Hepatocyte (in vitro differentiated cells): Measurements from ENCODE around the gene IGSF5.

Experiments used
- CTCF ChIP-seq: fragments of 200-600 bp; sonication (generic); IDR thresholded peaks from 2 replicates; pipeline ENCODE4 v1.5.1; 2016; ENCODE audit warnings: antibody characterized with exemption, mild to moderate bottlenecking; ENCODE audit not compliant: poor library complexity
- EZH2 ChIP-seq: fragments of 200-600 bp; sonication (generic); IDR thresholded peaks from 2 replicates; pipeline ENCODE4 v1.6.1; 2016; ENCODE audit warnings: antibody characterized with exemption, mild to moderate bottlenecking, borderline replicate concordance
- EZH2phosphoT487 ChIP-seq: fragments of 200-600 bp; sonication (generic); IDR thresholded peaks from one replicate; pipeline ENCODE4 v1.6.1; 2018; ENCODE audit warnings: antibody characterized with exemption, mild to moderate bottlenecking, low read depth, moderate library complexity; ENCODE audit not compliant: unreplicated experiment, severe bottlenecking

- TF ChIP-seq CTCF (no peak), EZH2phosphoT487 (no peak), EZH2 (no peak)
These were observed 30.7 kb upstream of the IGSF5 start for GRCh38 chr21:39714331-39714730.
